ENCODE results near the gene PLPP2. TPM values are rescaled to one million over a fixed set of nuclear protein-coding genes. Genes with fewer than 3 reads are reported as not detected.

The PLPP2 gene
- total RNA-seq, 1 donor from 2014 or later = 0.81 TPM

DNA sequence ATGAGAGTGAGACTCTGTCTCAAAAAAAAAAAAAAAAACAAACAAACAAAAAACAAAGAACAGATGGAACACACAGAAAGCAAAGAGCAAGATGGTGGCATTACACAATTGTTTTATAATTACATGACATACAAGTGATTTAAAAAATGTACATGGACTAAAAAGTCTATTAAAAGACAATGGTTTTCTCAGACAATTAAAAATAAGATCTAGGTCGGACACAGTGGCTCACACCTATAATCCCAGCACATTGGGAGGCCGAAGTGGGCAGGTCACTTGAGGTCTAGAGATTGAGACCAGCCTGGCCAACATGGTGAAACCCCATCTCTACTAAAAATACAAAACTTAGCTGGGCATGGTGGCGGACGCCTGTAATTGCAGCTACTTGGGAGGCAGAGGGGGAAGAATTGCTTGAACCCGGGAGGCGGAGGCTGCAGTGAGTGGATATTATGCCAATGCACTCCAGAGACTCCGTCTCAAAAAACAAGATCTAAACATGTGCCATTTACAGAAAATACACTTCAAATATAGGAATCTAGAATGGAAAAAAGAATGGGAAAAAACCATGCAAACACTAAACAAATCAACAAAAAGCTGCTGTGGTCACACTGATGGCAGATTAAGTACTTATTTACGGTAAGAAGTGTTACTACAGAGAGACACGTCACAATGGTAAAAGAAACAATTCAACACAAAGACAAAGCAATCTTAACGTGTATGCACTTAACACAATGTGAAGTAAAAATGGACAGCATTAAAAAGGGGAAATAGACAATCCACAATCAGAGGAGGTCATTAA is 26.7 kb upstream of the PLPP2 start:
- intact Hi-C loops (cut with DNase I) = no loop called here
- DNase-seq (ENCODE audit: low spot score) = no peak

DNA sequence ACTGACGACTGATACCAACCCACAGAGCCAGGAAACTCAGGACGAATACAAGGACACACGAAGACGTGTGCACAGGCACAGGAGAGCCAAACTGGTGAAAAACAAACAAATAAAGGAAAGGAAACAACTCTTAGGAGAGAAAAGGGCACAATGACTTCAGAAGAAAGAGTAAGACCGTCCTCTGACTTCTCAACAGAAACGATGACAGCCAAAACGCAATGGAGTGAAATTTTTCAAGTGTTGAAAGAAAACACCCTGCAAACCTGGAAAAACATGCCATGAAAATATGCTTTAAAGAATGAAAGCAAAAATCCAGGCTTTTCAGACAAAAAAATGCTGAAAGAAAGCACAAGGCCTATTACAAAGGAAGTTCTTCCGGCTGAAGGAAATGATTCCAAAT is 24.6 kb upstream of the PLPP2 start:
- DNase-seq (ENCODE audit: low spot score) = no peak
- intact Hi-C loops (cut with DNase I) = no loop called here

DNA sequence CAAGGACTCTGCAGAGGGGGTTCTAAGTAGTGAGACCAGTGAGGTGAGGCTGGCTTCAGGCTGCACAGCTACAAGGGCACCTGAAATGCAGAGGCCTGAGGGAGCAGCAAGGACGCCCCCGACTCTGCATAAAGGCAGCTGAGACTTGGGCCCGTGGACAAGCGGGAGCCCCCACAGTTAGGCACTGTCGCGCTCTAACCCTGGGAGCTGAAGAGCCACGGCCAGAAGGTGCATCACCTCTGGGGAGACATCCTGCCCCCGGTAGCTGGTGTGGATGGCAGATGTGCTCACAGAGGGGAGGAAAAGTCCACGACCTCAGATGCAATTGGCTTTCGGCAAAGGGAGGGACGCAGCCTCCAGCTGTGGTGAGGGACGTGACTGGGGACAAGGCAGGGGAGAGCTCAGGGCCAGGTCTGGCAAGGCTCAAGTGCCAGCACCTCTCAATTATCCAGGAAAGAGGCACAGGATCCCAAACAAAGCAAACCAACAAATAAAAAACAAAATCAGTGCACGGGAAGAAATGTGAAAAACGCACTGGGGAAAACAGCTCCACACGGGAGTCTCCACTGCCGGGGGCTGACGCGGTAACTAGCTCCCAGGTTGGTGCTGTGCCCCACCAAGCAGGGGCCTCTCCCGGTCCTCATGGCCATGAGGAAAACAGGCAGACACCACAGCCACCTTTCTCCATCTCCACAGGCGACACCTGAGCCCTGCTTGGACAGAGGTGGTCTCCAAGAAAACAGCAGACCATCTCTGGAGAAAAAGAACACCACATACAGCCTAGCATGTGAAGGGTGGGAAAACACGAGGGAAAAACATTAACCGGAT is 23.0 kb upstream of the PLPP2 start:
- intact Hi-C loops (cut with DNase I) = no loop called here
- no peak for DNase-seq (ENCODE audit: low spot score)

- intact Hi-C loops (cut with DNase I) = no loop called here
- no peak for DNase-seq (ENCODE audit: low spot score)
These were observed 22.2 kb upstream of the PLPP2 start for GRCh38 chr19:313169-313987.

- intact Hi-C loops (cut with DNase I) = no loop called here
- DNase-seq (ENCODE audit: low spot score) = no peak
These were observed 20.6 kb upstream of the PLPP2 start for GRCh38 chr19:311813-312261.

GRCh38 chr19:310781-311496 is 19.7 kb upstream of the PLPP2 start:
- intact Hi-C loops (cut with DNase I) = no loop called here
- DNase-seq (ENCODE audit: low spot score) = no peak

DNA sequence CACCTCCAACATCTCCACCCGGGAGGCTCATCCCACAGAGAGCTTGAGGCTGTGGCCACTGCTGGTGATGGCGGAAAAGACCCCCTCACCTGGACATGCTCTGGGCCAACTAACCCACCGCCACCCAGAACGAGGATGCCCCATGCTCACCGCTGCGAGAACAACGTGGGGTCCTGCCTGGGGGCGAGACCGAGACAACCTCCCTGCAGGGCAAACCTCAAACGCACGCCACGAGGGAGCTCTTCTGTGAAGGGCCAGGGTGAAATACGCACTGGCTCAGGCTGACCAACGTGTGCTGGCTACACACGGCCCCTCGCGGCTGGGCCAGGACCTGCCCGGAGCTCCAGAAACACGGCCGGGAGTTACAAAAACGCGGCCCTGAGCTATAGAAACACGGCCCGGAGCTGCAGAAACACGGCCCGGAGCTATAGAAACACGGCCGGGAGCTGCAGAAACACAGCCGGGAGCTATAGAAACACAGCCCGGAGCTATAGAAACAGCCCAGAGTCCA is 19.0 kb upstream of the PLPP2 start:
- intact Hi-C loops (cut with DNase I) = no loop called here
- DNase-seq (ENCODE audit: low spot score) = no peak

GRCh38 chr19:309206-309565 is 18.0 kb upstream of the PLPP2 start:
- no peak for DNase-seq (ENCODE audit: low spot score)
- intact Hi-C loops (cut with DNase I) = no loop called here

DNA sequence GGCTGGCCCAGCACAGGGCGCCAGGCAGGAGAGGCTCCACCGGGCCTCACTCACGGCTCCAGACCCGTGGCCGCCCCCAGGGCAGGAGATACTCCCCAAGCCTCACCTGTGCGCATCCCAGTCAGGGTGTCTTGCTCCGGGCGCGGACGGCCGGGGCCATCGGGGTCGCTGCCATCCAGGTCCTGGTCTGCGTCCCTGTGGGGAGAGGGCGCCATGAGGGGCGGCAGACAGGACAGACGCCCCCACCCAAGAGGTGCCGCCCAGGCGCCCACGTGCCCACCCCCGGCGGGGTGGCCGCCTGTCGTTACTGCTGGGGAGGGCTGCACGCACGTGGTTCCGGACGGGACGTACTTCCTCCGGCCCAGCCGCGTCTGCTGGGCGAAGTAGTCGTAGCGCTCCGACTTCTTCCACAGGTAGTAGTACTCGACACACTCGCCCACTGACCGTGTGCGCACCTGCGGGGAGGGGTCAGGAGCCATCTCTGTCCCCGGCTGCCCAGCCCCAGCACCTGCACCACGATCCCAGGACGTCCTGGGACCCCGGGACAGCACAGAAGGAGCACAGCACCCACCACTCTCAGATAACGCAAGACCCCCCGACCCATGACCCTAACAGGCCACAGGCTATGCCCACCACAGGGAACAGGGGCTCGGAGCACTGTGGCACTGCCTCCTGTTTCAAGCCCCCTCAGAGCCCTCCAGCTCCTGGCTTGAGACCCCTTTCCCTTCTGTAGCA is 17.4 kb upstream of the PLPP2 start:
- intact Hi-C loops (cut with DNase I) = no loop called here
- DNase-seq (ENCODE audit: low spot score) = no peak

DNA sequence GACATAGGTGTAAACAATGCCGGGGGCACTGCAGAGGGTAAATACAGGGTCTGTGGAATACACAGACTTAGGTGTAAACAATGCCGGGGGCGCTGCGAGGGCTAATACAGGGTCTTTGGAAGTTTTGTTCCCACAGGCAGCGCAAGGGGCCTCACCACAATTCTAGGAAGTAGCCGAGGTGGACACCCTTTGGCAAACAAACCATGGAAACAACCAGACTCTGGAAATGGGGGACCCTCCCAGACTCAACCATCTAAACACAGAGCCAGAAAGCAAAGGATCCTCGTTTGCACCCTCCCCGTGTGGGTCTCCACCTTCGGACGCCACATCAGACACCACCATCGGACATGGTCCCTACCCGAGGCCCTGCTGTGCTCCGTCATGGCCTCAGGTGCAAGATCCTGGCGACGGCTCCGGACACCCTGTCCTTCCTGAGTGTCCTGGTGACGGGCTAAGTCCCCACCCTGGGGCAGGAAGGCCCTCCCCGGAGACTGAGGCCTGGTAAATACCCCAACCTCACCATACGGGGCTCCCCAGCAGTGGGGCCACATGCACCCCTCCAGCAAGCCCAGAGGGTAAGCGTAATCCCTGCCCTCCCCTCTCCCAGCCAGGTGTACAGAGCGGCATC is 16.7 kb upstream of the PLPP2 start:
- intact Hi-C loops (cut with DNase I) = no loop called here

DNA sequence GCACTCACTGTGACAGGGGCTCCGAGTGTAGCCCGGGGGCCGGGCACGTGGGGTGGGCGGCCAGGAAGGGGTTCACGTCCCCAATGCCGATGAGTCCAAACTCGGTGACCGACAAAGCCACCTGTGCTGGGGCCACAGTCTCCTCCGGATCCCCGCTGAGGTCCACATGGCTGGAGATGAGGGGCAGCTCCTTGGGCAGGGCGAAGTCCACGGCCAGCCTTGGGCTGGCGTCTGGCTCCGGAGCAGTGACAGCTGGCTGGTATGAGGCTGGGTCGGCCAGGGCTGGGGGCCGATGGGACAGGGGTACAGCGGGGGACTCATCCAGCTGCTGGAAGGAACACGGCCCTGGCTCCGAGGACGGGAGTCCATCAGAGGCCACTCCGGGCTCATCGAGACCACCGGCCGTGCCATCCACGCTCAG is 15.9 kb upstream of the PLPP2 start:
- no peak for DNase-seq (ENCODE audit: low spot score)
- intact Hi-C loops (cut with DNase I) = no loop called here

More for the DNA sequence above, 16.7 kb upstream of the PLPP2 start:
- no peak for DNase-seq (ENCODE audit: low spot score)

GRCh38 chr19:306151-306900 is 15.1 kb upstream of the PLPP2 start:
- DNase-seq (ENCODE audit: low spot score) = no peak
- intact Hi-C loops (cut with DNase I) = no loop called here

DNA sequence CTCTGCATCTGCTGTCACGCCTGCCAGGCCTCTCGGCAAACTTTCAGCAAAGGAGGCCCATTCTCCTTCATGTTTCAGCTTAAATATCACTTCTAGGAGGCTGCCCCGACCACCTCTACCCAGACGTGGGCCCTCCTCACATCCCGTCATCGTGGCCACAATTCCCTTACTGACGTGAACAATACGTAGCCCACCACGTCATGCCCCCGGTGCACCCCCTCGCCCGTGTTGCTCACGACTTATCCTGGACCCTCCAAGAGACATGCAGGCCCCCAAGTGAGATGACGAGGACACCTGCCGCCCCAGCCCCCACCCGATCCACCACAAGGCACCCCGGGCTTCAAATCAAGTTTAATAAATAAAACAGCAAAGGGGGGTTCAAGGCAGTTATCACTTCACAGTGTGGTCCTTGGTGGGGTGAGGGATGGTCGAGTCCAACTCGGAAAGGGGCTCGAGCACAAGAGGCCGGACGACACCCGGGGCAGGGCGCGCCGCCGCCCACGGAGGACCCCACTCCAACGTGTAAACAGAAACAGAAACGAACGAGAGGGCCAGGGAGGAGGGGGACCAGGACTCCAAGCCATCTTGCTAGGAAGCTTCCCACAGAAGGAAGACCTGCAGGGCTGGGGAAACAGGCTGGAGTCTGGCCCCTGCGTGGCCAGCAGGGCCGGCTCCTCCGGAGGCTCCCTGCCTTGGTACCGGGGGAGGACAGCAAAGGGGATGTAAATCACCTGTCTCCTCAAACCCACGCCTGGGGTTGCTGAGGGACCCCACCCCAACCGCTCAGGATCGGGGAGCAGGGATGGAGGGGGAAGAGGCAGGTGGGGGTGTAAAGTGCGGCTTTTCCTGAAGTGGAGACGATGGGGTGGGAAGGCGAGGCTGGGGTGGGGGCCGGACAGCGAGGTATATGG is 14.3 kb upstream of the PLPP2 start:
- no peak for DNase-seq (ENCODE audit: low spot score)
- intact Hi-C loops (cut with DNase I) = no loop called here

DNA sequence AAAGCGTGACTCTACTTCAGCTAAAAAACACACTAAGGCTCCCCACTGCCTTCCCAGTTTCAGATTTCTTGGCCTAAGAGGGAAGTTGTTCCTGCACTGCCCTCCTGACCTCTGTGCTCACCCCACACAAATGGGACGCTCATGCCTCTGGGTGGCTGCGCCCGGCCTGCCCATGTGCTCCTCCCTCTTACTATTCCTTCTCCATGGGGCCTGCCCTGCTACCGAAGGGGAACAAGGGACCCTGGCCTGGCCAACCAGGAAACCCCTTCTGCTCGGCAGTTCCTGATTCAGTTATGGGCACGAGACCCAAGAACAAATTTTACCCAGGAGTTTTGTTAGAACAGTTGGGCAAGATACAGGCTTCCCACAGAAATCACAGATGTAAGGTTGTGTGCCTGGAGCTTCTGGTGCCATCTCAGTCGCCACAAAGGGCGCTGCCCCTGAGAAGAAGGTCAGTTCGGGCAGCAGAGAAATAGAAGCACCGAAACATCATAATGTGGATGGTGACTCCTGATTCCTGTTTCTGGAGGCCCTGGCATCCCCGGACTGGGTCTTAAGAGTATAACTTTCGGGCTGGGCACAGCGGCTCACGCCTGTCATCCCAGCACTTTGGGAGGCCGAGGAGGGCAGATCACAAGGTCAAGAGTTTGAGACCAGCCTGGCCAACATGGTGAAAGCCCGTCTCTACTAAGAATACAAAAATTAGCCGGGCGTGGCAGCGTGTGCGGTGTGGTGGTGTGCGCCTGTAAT is 5.4 kb upstream of the PLPP2 start:
- intact Hi-C loops (cut with DNase I) = no loop called here
- no peak for DNase-seq (ENCODE audit: low spot score)

- DNase-seq (ENCODE audit: low spot score) = no peak
- intact Hi-C loops (cut with DNase I) = no loop called here
These were observed 4.6 kb upstream of the PLPP2 start for GRCh38 chr19:295687-296370.

Measured in cardiac septum (tissue), 1 donor.